Measurements from ENCODE around the gene SIX3.

Gene SIX3

GRCh38 chr2:44931198-44931780, 10.2 kb upstream of the SIX3 start:
- DNase-seq: no peak

GRCh38 chr2:44932079-44932478, 9.4 kb upstream of the SIX3 start:
- DNase-seq: no peak

- DNase-seq: no peak
Observed at GRCh38 chr2:44932564-44933392, 8.7 kb upstream of the SIX3 start.

- no peak for DNase-seq
Observed at GRCh38 chr2:44933434-44933951, 8.0 kb upstream of the SIX3 start.

DNA sequence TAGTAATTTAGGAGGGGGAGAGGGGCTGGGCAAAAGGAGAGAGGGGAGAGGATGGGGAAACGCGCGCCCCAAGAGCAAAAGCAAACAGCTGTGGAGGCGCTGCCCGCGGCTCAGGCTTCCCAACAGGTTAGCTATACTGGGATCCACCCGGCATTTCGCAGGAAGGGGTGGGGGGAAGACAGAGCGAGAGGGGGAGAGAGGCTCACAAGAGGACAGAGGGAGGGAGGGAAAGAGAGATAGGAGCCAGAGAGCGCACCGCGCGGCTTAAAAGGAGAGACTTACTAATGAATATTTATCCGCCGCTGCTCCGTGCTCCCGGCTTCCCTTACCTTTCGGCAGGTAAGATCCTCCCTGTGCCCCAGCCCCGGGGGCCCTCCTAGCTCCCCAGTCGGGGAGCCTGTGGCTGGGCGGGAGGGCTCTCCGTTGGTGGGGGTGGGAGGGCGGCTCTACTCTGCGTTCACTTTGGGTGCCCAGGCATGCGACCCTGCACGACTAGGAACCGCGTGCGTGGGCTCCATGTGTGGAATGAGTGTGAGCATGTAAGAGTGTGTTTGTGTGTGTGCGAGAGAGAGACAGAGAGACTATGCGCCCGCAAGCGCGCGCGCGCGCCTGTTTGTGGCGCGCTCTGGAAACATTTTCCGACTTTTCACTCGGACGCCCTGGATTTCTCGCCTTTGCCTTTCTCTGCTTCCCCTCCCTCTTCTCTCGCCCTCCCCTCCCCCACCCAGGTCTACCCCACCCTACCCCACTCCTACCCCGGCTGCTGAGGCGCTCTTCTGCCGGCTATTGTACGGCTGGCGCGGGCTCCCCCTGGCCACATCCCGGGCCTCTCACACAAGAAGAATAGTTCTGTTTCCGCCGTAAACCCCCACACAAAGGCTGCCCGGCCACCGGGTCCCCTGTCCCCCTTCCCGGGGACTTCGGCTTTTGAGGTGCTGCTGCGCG, 7.2 kb upstream of the SIX3 start:
- DNase-seq: peak; percentile 25 to 42

DNA sequence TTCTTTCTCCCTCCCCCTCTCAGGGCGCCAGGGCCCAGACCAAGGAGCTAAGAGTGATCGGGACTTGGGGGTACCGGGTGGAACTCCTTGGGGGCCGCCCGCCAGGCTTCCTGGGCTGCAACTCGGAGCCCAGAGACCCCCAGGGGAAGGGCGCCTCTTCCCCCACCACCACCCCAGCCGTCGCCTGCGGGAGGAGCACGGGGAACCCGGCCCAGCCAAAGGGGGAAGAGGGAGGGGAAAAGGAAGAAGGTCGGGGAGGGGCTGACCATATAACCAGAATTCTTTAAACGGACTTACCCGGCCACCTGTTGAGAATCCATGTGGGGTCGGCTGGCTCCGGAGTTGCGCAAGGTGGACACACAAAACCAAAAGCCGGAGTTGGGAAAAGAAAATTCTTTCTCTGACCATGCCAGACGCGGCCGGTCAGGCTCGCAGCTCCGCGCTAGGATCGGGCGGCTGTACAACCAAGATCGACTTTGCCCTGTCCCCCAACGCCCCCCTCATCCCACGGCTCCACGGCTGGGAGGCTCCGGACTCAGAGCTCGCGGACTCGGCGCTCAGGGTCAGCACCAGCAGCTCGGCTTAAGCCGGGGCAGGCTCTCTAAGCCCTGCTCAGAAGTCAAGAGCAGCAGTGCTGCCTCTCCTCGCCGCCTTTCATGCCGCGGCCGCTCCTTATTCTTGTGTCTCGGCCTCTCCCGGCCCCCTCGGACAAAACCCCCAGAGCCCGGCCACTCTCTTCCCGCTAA, 6.3 kb upstream of the SIX3 start:
- DNase-seq: no peak

DNA sequence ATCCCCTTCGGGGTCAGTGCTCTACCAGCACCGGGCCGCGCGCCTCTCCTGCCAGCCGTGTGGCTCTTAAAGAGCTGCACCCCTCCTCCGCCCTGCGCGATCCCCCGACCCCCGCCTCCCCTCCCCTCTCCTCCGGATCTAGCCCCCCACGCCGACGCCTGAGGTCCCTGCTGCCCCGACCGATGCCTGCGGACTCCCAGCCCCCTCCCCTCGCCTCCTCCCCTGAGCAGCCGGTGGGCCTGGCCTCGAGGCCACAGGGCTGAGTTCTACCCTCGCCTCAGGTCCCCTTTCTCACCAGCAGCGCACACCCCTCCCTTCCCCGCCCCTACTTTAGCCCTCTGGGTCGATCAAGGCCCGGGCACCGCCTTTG, 5.8 kb upstream of the SIX3 start:
- no peak for DNase-seq

- DNase-seq: no peak
Observed at GRCh38 chr2:44936275-44936674, 5.2 kb upstream of the SIX3 start.

GRCh38 chr2:44936715-44937687, 4.5 kb upstream of the SIX3 start:
- no peak for DNase-seq

GRCh38 chr2:44937688-44938240, 3.7 kb upstream of the SIX3 start:
- DNase-seq: no peak

- DNase-seq: no peak
Observed at GRCh38 chr2:44938287-44939105, 3.0 kb upstream of the SIX3 start.

DNA sequence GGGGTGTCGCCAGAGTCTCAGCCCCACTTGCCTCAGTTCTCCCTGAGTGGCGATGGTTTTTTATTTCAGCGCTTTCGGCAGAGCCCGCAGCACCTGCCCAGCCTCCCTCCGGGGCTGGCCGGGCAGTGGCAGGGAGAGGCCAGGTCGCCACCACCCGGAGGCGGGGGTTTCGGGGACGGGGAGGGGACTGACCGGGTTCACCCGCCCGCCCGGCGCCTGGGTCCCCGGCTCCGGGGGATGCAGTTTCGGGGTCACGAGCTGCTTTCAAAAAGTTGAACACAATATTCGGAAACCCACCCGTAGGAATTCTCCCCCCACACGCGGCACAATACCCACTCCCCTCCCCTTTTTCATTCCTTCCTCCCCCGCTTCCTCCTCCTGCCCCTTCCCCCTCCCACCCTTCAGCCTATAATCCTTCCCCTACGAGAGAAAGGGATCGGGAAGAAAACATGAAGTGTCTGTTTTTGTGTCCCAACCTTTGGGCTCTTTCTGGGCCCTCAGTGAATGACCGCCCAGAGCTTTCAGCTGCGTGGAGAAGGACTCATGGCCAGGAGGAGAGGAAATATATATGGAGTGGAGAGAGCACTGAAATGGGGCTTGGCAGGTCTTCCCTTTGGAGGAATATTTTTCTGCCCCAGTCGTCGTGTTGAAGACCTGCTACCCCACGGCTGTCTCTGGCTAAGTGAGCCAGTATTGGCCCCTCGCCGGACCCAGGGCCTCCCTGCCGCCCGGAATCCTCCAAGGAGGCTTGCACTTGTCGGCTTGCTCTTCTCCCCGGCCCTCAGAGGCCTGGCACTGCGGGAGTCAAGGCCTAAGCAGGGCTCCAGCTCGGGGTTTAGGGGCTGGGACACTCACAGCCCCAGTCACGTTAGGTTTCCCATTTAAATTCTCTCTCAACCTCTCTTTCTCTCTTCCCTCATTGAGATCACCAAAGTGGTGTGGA, 2.1 kb upstream of the SIX3 start:
- no peak for DNase-seq

GRCh38 chr2:44940049-44940494, 1.4 kb upstream of the SIX3 start:
- DNase-seq: no peak

GRCh38 chr2:44940732-44941464, 604 bp upstream of the SIX3 start:
- DNase-seq: no peak

DNA sequence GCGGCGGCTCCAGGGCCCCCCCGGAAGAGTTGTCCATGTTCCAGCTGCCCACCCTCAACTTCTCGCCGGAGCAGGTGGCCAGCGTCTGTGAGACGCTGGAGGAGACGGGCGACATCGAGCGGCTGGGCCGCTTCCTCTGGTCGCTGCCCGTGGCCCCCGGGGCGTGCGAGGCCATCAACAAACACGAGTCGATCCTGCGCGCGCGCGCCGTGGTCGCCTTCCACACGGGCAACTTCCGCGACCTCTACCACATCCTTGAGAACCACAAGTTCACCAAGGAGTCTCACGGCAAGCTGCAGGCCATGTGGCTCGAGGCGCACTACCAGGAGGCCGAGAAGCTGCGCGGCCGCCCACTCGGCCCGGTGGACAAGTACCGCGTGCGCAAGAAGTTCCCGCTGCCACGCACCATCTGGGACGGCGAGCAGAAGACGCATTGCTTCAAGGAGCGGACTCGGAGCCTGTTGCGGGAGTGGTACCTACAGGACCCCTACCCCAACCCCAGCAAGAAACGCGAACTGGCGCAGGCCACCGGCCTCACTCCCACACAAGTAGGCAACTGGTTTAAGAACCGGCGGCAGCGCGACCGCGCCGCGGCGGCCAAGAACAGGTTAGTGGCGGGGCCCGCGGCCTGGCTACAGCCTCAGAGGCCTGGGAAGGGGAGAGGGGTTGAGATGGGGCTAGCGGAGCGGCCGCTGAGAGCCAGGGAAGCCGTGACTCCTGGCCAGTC, 965 bp downstream of the SIX3 start:
- DNase-seq: no peak

GRCh38 chr2:44943031-44943692, 1.7 kb downstream of the SIX3 start:
- DNase-seq: no peak

GRCh38 chr2:44943693-44944101, 2.2 kb downstream of the SIX3 start:
- no peak for DNase-seq

Measured in NCI-H2081 (cell line).